ENCODE measurements around the gene CRYBG3. TPM values are rescaled to one million over a fixed set of nuclear protein-coding genes. Genes with fewer than 3 reads are reported as not detected.
A peak's percentile ranks its signal among the peaks of the same experiment; 100 is the strongest.

Gene CRYBG3
- total and polyA plus RNA-seq, 2 of the 13 experiments (the other 11 are each of a cell fraction or from before 2014, with no cell fraction given), result 3.8 to 15.9 TPM

DNA sequence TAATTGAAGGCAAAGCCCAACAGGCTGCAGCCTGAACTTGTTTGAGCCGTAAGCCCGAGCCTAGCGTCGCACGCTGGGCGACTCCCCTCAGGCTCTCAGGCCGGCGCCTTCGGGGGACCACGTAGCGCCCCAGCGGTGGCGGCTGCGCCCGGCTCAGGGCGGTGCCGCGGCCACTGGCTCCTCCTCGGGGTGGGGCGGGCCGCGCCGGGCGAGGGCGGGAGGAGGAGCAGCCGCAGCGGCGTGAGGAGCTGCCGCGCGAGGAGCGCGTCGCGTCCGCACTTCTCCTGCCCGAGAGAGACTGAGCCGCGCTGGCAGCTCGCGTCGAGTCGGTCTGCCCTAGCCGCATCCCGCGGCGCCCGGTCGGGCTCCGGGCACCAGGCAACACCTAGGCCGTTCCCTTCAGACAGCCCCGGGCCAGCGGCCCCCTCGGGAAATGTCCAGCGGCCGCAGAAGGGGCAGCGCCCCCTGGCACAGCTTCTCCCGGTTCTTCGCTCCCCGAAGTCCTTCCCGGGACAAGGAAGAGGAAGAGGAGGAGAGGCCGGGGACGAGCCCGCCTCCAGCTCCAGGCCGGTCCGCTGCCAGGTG is at the start of gene CRYBG3 (continued):
- TF ChIP-seq ZNF605 (CRISPR knock-in tag; IDR thresholded peaks at IDR 0.05) (no peak), ZNF280D (CRISPR knock-in tag; IDR thresholded peaks at IDR 0.05) (0 out of 2 replicates have a peak, but pooled peaks have one; percentile 26), JUNB (CRISPR knock-in tag; IDR thresholded peaks at IDR 0.05; ENCODE audit: borderline replicate concordance) (no peak), TAF1 (CRISPR knock-in tag; IDR thresholded peaks at IDR 0.05) (peak; percentile 72), ZFP82 (CRISPR knock-in tag; IDR thresholded peaks at IDR 0.05; ENCODE audit: borderline replicate concordance) (no peak; the same call in 1 of the 2 replicates), ZNF616 (CRISPR knock-in tag; IDR thresholded peaks at IDR 0.05; ENCODE audit: low read depth) (no peak), ZNF766 (CRISPR knock-in tag; IDR thresholded peaks at IDR 0.05; ENCODE audit: borderline replicate concordance) (0 out of 2 replicates have a peak, but pooled peaks have one; percentile 21), ZNF770 (CRISPR knock-in tag; IDR thresholded peaks at IDR 0.05) (no peak; the same call in 1 of the 2 replicates), ZNF276 (CRISPR knock-in tag; IDR thresholded peaks at IDR 0.05; ENCODE audit: low read depth) (no peak), SP1 (IDR thresholded peaks at IDR 0.05) (no peak), SP1 (CRISPR knock-in tag; IDR thresholded peaks at IDR 0.05) (no peak; the same call in 1 of the 2 replicates), ARNTL (CRISPR knock-in tag; IDR thresholded peaks at IDR 0.05) (no peak), KDM5B (CRISPR knock-in tag; IDR thresholded peaks at IDR 0.05; ENCODE audit: borderline replicate concordance) (peak; percentile 86; the same call in 1 of the 2 replicates), FOXA3 (CRISPR knock-in tag; IDR thresholded peaks at IDR 0.05) (no peak), TOPORS (CRISPR knock-in tag; IDR thresholded peaks at IDR 0.05) (peak; percentile 69; the same call in 1 of the 2 replicates), ZNF713 (CRISPR knock-in tag; IDR thresholded peaks at IDR 0.05) (no peak)
- TF ChIP-seq, protein P1, sequence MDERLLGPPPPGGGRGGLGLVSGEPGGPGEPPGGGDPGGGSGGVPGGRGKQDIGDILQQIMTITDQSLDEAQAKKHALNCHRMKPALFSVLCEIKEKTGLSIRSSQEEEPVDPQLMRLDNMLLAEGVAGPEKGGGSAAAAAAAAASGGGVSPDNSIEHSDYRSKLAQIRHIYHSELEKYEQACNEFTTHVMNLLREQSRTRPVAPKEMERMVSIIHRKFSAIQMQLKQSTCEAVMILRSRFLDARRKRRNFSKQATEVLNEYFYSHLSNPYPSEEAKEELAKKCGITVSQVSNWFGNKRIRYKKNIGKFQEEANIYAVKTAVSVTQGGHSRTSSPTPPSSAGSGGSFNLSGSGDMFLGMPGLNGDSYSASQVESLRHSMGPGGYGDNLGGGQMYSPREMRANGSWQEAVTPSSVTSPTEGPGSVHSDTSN (CRISPR knock-in tag; IDR thresholded peaks at IDR 0.05), result no peak
- TF ChIP-seq, protein P2, sequence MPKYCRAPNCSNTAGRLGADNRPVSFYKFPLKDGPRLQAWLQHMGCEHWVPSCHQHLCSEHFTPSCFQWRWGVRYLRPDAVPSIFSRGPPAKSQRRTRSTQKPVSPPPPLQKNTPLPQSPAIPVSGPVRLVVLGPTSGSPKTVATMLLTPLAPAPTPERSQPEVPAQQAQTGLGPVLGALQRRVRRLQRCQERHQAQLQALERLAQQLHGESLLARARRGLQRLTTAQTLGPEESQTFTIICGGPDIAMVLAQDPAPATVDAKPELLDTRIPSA (CRISPR knock-in tag; IDR thresholded peaks at IDR 0.05; ENCODE audit: borderline replicate concordance), result no peak
- TF ChIP-seq, protein P3, sequence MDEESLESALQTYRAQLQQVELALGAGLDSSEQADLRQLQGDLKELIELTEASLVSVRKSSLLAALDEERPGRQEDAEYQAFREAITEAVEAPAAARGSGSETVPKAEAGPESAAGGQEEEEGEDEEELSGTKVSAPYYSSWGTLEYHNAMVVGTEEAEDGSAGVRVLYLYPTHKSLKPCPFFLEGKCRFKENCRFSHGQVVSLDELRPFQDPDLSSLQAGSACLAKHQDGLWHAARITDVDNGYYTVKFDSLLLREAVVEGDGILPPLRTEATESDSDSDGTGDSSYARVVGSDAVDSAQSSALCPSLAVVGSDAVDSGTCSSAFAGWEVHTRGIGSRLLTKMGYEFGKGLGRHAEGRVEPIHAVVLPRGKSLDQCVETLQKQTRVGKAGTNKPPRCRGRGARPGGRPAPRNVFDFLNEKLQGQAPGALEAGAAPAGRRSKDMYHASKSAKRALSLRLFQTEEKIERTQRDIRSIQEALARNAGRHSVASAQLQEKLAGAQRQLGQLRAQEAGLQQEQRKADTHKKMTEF (CRISPR knock-in tag; IDR thresholded peaks at IDR 0.05), result 0 out of 2 replicates have a peak, but pooled peaks have one; percentile 49
